Measurements from ENCODE around the gene CCNJL. TPM values are rescaled to one million over a fixed set of nuclear protein-coding genes. Genes with fewer than 3 reads are reported as not detected.

The CCNJL gene
- total RNA-seq, 1 experiment from 2014 or later: 2.0 TPM

DNA sequence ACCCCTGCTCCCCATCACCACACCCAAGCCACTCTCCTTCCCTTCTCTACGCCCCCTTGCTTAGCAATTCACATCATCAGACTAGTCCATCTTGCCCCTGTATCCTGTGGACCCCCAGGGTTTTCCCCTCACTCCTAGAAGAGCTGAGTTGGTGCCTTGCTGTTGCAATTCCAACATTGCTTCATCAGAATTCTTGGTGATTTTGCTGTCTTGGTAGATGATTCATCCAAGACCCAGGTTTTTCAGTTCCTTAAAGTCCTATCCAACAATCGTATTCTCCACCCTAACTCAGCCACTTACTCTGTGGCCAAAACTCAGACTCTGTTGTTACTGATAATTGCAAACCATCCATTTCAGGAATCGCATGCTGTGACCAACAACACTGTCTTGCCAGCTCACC, 21.4 kb upstream of the CCNJL start:
- DNase-seq (ENCODE audit: low read depth): no peak

DNA sequence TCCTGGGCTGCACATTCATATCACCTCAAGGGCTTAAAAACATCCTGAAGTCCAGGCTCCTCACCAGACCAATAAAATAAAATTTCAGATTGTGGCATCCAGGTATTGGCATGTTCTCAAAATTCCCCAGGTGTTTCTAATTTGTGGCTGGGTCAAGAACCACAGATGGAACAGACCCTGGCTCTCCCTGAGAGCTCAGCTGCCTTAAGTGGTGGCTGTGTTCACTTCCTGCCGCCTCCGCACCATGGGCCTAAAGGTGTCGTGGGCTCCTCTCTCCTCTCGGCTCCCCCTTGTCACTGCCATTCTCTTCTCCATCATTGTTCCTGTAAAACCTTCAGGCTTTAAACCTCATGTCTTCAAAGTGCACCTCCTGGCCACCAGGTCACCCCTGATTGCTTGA, 17.8 kb upstream of the CCNJL start:
- DNase-seq (ENCODE audit: low read depth): no peak

DNA sequence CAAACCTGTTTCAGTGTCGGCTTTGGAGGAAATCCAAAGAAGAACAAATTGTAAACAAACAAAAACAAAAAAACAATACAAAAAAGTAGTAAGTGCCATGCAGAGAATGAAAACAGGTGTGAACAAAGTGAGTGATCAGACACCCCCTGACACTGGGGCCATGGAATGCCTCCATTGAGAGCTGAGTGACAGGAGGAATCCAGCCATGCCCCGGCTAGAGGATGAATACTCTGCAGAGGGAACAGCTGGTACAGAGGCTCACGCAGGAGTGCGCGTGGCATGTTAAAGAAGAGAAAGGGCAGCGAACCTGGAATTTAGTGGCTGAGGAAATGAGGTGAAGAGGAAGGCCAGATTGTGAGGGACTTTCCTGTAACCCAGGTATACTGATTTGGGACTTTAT, 15.5 kb upstream of the CCNJL start:
- no peak for DNase-seq (ENCODE audit: low read depth)

DNA sequence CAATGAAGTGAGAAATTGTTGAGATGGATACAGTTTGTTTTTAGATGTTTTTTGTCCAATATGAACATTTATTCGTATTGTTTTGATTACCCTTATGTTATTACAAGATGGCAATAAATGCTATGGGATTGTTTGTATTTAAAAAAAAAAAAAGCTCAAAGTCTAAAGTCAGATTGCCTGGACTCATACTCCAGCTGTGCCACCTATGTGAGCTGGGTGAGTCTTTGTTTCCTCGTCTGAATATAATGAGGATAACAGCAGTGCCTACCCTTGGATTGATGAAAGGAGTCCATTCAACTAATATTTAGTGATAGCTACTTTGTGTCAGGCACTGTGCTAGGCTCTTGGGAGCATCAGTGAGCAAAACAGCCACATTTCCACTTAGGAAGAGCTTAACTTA, 14.6 kb upstream of the CCNJL start:
- DNase-seq (ENCODE audit: low read depth): no peak

DNA sequence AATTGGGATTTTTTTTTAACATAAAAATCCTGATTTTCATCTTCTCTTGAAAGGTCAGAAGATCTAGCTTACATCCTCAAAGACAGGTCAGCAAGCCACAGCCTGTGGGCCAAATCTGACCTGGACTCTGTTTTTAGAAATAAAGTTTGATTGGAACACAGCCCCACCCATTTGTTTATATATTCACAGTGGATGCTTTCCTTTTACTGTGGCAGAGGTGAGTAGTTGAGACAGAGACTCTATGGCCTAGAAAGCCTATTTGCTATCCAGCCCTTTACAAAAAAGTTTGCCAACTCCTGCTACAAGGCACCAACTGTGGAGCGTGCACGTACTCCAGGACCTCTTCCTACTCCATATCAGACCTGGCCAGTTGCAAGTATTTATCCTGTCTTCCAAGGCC, 13.4 kb upstream of the CCNJL start:
- DNase-seq (ENCODE audit: low read depth): no peak

DNA sequence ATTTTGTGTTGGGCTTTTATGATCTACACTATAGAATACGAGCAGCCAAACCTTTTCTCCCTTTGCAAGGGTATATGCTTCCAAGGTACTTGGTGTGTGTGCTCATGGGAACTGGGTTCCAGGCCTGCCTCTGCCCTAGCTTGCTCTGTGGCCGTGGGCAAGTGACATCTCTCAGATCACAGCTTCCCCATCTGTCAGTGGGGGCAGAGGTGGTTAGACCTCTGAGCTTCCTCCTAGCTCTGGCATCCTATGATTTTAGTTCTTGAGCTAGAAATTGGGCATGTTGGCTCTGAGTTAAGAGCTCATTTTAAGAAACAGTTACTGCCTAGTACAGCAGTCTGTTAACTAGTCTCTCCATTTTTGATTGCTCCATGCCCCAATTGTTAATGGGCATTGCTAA, 12.5 kb upstream of the CCNJL start:
- no peak for DNase-seq (ENCODE audit: low read depth)

DNA sequence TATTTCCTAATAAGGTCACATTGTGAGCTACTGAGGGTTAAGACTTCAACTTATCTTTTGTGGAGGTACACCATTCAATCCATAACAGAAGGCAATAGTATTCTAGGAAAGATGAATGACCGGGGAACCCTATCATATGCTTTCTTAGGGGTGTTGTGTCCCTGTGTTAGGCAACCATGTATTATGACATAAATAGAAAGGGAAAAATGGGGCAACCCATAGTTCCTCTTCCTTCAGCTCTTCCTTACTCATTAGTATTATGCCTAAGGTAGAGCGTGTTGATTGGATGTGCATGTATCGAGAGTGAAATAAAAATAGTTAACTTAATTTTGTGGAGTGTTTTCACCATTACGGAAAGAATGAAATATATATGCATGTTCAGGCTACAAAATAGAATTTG, 6.0 kb upstream of the CCNJL start:
- no peak for DNase-seq (ENCODE audit: low read depth)

DNA sequence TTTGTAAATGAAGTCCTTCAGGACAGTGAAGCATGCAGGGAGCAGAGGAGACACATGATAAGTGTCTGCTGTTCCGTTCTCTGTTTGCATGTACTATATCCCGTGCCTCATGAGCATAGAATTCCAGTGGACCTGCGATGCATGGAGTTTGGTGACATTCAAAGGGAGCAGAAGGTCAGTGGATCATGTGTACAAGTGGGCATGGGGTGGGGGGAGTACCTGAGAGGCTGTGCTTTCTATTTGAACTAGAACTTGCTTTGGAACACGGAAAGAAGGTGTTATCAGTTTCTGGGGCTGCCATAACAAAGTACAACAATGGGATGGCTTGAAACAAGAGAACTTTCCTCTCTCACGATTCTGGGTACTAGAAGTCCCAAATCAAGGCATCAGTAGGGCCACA, 5.1 kb upstream of the CCNJL start:
- no peak for DNase-seq (ENCODE audit: low read depth)

DNA sequence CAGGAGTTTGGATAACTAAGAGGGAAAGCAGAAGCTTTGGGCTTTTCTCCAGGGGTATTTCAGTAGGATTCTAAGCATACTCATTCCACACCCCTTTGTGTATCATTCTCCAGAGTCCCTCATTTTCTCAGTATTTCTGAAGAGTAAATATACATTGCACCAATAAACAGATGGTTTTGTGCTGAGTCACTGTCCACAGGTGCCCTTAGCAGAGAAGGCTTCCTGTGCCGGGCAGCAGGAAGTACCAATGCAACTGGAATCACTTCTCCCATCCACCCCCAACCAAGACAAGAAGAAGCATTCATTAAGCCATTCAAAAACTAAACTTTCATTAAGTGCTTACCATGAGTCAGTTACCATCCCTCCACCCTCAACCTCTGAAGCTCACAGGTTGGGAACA, 3.6 kb upstream of the CCNJL start:
- peak; percentile 48 for DNase-seq (ENCODE audit: low read depth)

DNA sequence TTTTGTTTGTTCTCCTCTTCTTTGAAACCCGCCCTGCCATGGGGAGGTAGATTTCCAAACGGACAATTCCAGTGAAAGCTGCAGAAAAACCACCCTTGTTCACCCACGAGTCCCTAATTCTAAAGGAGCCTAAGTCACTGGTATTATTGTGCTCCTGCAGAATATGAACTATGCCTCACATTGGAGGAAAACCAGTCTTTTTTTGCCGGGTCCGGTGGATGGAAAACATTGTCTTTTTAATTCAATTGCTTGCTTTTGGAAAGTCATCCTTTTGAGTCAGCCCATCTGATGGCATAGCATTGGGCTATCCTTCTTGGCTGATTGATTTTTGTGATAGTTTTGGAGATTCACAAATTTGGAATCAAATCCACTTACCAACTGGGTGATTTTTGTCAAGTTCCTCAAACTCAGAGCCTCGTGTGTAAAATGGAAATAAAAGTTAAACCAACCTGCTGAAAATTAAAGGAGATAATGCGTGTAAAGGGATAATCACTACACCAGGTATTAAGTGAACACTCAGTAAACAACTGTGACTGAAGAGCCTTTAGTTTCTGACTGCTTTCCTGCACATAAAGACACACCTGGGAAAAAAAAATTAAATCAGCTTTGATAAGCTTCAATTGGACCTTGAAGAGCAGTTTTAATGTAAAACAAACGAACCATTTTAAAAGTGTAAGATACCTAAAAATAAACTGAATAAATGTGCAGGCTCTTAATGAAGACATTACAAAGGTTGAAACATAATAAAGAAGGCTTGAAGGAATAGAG, 780 bp upstream of the CCNJL start:
- no peak for DNase-seq (ENCODE audit: low read depth)

DNA sequence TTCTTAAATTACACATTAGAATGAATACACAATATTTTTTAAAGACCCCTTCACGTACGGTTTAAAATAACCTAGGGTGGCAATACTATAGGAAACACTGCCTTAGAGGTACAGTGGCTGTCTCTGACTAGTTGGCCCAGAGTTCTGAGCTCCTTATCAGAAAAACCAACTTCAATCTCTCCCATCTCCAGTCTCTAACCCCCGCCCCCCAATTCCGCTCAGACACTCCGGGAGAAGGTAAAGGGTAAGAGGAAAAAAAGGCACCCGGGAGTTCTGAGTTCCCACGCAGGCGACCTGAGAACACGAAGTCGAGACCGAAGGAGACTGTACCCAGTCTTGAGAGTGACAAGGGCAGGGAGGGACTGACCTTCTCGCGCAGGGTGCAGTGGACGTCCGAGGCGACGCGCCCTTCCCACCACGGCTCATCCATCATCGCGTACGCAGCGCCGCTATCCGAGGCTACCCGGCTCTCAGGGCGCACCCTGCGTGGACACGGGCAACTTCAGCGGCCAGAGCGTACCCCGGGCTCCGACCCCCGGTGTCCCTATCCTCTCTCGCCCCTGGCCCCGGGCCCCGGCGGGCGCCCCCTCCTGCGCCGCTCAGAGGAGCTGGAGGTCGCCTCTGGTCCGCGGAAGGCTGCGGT, 752 bp downstream of the CCNJL start:
- DNase-seq (ENCODE audit: low read depth): peak; percentile 17

DNA sequence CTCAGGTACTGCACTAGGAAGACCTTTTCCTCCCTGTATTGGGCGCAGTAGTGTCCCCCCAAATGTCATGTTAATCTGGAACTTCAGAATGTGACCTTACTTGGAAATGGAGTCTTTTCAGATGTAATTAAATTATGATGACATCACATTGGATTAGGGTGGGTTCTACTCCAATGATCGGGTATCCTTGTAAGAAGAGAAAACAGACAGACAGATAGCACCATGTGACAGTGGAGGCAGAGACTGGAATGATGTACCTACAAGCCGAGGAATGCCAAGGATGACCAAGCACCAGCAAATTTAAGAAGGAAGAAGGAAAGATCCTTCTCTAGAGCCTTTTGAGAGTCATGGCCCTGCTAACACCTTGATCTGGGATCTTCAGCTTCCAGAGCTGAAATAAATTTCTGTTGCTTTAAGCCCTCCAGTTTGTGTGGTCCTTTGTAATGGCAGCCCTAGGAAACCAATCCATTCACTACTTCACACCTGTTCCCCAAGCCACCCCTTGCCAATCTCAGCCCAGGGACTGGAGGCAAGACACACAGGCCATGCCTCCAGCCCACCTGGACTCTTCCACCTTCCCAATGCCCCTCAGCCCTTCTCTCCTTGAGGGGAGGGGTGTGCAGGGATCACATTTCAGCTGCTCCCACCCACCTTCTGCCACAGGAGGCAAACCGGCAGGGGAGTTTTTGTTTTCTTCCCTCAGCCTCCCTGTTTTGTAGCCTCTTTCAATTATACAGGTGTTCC, 1.6 kb downstream of the CCNJL start:
- DNase-seq (ENCODE audit: low read depth): no peak

DNA sequence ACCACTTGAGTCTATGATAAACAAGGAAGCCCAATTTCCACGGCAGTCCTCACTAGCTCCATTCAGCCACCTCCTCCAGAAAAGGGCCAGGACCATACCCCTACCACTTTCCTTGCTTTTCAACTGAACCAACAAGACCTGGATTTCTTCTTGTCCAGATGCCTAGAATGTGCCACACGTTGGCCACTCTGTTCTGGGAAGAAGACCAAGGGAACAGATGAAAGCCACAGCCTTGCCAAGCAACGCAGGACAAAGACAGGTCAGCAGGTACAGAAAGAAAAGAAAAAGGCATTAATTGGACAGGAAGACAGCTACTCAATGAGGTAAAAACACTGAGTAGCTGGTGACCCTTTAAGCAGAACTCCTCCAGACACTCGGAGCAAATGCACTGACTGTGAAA, 2.2 kb downstream of the CCNJL start:
- DNase-seq (ENCODE audit: low read depth): no peak

DNA sequence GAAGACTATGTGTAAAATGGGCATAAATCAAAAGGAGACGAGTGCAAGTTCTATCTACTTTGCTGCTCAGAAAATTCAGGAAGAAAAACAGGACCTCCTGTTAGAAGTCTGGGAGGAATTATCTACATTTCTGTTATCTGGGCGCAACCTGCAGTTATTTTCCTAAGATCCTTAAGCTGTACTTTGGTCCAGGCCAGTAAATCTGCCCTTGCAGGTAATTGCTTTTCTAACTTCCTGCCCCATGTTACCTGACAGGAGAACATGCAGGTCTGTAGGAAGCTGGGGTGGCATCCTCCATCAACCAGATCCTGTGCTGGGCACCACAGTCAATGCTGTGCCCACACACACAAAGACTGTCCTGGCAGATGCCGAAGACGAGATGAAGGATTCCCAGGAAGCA, 5.7 kb downstream of the CCNJL start:
- DNase-seq (ENCODE audit: low read depth): no peak

DNA sequence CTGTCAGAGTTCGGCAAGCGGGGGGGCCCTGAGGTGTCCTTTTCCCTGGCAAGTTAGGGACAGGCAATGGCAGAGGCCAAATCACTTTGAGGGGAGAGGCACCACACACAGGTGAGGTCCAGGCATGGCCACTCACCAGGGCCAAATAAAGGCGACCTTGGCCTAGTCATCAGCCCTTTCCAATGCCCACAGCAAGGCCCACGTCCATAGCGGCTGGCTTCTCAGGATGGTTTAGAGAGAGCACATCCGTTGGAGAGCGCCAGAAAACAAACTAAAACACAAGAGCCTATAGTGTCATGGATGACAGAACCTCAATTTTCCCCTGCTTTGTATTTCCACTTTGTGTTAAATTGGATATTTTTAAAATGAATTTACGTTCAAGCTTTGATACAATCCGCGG, 7.0 kb downstream of the CCNJL start:
- DNase-seq (ENCODE audit: low read depth): no peak

DNA sequence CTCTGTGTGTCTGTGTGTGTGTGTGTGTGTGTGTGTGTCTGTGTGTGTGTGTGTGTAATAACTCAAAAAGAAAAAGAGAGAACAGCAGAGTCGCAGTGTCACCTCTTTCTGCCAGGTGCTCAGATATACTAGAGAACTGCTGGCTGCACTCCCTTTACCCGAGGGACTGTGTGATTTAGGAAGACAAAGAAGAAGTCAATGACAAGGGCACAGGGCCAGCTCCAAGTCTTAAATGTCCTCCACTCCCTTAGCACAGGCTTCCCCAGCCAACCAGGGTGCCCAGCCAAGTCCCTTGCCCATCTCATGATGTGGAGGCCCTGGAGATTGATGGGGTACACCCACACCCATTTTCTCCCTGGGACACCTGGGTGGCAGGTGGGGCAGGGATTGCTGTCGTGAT, 8.7 kb downstream of the CCNJL start:
- no peak for DNase-seq (ENCODE audit: low read depth)

DNA sequence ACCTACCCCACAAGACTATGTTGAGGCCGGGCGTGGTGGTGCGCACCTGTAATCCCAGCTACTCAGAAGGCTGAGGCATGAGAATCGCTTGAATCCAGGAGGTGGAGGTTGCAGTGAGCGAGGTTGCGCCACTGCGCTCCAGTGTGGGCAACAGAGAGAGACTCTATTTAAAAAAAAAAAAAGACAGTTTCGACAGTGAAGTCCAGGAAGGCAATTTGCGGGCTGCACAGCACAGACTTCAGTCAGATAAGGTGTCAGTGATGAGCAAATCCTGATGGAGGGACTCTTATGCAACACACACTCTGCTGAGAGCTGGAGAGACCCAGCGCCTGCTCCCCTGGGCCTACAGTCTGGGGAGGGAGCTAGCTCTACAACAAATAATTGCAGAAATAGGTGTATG, 14.2 kb downstream of the CCNJL start:
- DNase-seq (ENCODE audit: low read depth): no peak

DNA sequence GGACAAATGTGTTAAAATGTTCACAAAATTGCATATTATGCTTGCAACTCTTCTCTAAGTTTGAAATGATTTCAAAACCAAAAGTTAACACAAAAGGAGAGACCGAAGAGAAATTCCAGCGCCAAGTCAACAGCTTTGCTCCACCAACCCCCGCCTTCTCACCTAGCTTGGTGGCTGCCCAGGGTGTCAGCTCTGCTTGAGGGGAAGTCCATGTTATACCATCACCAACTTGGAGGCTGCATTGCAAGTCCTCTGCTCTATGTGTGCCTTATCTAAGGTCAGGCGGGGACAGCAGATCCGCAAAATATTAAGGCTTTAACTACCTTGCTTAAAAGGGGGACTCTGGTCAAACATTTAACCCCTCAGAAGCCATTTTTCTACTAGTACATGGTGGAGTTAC, 14.6 kb downstream of the CCNJL start:
- no peak for DNase-seq (ENCODE audit: low read depth)

DNA sequence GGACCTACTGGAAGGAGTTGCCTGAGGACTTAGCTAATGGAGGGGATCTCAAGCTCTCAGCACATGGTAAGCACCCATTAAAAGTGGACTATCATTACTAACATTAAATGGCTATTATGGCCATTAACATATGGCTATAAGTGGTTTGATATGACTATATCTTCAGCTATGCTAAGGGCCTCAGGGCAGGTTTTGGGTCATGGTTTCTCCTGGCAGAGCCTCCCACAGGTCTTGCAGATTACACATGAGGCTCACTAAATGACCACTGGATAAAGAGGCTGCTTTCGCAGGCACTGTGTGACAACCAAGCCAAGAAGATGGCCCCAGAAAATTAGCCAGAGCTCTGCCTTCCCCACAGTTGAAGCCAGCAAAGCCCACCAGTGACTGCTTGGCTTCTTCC, 15.4 kb downstream of the CCNJL start:
- no peak for DNase-seq (ENCODE audit: low read depth)

DNA sequence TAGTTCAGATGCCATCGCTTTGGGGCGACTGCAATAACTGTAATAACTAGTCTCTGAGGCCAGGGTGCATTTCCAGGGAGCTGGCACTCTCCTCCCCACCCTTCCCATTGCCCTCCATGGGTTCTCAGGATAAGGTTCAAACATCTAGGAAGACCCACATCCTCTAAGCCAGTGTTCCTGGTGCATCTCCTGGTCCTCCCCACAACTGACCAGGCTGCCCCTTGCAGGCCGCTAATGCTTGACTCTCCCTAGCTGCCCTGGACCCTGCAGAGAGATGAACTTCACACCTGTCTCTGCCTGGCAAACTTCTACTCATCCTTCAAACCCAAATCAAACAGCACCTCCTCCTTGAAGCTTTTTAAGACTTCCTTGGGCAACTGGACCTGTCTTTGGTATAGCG, 15.9 kb downstream of the CCNJL start:
- DNase-seq (ENCODE audit: low read depth): no peak

DNA sequence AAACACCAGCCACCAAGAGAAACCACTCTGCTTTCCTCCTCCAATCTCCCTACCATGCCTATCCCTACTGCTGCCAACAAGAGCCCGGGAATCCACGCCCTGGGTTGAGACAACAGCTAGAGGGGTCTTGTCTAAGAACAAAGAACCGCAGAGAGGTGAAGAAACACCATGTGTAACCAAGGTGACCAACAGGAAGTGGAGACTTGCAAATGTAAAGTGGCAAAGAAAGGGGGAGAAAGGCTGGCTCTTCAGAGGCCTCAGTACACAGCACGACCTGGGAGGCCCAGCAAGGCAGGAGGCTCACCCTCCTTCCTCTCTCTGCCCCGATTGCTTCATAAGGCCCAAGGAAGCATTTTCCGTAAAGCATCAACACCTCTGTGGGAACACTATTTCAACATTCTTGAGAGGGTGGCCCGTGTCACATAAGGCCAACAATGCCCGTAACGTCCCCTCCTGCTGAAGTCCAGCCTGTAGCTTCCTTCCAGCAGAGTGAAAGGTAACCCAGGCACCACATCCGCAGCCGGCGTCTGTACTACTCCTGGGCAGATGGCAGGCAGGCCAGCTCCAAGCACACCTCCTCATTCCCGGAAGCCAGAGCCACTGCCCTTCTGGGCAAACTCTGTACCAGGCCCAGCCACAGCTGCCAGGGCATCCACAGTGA, 18.3 kb downstream of the CCNJL start:
- DNase-seq (ENCODE audit: low read depth): no peak

DNA sequence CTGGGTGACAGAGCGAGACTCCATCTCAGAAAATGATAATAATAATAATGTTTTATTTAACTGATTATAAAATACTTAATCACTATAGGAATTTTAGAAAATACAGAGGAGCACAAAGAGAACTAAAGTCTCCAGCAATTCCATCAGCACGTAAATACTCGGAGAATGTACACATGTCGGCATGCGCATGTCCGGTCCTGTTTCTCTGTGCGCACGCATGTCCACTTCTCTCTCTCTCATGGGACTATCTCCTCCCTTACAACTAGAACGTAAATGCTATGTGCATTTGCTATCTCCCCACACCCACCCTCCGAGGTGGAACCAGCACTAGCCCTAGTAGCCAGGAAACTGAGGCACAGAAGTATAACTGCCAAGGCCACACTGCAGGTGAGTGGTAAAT, 19.0 kb downstream of the CCNJL start:
- DNase-seq (ENCODE audit: low read depth): no peak
